GF-D8 (cell line): ENCODE measurements around the gene RPS8.
"Not testable (repeated sequence)": the region's sequence is repeated elsewhere in the genome, so short reads cannot be mapped to it uniquely, and the experiment has no call there.

Source experiments
- DNase-seq: peaks from one replicate; lab custom pipeline; 2025; lab: John Stamatoyannopoulos, UW

Gene RPS8

GRCh38 chr1:44820328-44821239 is 45.2 kb downstream of the RPS8 start:
- DNase-seq: no peak

DNA sequence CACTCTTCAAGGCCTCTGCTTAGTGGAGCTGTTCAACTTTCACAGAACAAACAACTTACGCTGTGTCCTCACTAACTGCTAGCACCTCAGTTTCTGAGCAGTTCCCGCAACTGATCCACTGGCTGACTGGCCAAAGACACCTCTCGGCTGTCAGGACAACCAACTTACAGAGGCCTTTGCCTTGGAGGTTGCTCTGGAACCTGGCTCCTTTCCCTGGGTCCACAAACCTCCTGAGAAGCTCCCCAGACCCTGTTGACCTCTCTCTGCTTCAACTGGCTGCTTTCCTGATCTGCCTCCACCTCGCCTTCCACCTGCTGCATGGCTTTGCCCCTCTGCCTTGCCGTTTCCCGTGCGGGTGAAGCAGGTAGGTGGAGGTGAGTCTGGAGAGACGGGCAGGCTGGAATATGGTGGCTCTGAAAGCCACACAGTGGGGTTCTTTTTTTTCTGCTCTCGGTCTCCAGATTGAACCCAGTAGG is 45.9 kb downstream of the RPS8 start:
- DNase-seq: no peak

- no peak for DNase-seq
Observed at GRCh38 chr1:44822131-44822701, 46.9 kb downstream of the RPS8 start.

- DNase-seq: no peak
Observed at GRCh38 chr1:44822981-44823451, 47.7 kb downstream of the RPS8 start.

DNA sequence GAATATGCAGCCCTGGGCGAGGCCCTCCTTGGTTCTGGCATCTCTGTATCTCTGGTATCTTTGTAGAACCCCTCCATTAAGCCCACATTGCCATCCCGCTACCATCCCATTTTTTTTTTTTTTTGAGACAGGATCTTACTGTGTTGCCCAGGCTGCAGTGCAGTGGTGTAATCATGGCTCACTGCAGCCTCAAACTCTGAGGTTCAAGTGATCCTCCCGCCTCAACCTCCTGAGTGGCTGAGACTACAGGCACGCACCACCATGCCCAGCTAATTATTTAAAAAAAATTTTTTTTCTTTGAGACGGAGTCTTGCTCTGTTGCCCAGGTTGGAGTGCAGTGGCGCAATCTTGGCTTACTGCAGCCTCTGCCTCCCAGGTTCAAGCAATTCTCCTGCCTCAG is 49.1 kb downstream of the RPS8 start:
- not testable (repeated sequence) for DNase-seq

DNA sequence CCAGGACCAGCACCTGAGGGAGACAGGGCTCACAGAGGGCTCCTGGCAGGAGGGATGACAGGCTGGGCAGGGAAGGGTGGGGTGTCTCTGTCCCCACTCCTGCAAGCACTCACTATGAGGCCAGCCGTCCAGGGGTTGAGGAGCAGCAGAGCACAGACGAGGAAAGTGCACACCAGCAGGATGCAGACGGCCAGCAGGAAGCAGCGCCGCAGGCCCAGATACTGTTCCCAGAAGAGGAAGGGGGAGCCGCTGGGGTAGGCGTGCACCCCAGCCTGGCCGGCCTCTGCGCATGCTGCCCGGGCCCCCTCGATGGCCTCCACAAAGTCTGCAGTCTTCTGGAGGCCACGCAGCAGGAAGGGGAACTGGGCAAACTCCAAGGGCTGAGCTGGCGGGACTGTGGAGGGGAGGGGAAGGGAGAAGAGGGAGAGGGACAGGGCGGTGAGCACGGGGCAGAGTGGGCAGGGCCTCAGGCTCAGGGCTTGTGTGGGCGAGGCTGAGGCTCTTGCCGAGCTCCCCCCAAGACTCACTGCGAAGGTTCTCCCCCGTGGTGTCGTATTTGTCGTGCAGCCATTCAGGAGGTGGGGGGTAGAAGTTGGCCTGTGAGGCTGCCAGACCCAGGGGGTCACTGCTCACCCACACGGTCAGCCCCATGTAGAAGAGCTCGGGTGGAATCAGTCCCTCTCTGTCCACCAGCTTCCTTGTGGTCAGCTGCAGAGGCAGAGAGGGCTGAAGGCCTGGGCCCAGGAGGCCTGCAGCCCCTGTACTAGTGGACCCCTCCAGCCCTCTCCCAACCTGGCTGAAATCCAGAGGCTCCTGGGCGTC is 51.2 kb downstream of the RPS8 start:
- no peak for DNase-seq

GRCh38 chr1:44827197-44828002 is 52.1 kb downstream of the RPS8 start:
- no peak for DNase-seq

GRCh38 chr1:44828003-44828651 is 52.8 kb downstream of the RPS8 start:
- DNase-seq: no peak
